Neural progenitor cell (in vitro differentiated cells): Measurements from ENCODE around the gene TRMT5.

Experiments used
- CTCF ChIP-seq: fragments of 200-600 bp; sonication (generic); IDR thresholded peaks from 2 replicates; pipeline ENCODE4 v1.5.1; 2017; ENCODE audit warnings: antibody characterized with exemption, mild to moderate bottlenecking
- EZH2 ChIP-seq: fragments of 200-600 bp; sonication (generic); IDR thresholded peaks from 2 replicates; pipeline ENCODE4 v1.6.1; 2017; ENCODE audit warnings: antibody characterized with exemption, mild to moderate bottlenecking, moderate library complexity
- EZH2phosphoT487 ChIP-seq: fragments of 200-600 bp; sonication (generic); IDR thresholded peaks from 2 replicates; pipeline ENCODE4 v1.6.1; 2017; ENCODE audit warnings: antibody characterized with exemption

GRCh38 chr14:60931218-60931617 is 49.7 kb downstream of the TRMT5 start:
- TF ChIP-seq CTCF (no peak), EZH2 (no peak), EZH2phosphoT487 (no peak)
